ENCODE data around the gene AGTPBP1. TPM values are rescaled to one million over a fixed set of nuclear protein-coding genes. Genes with fewer than 3 reads are reported as not detected.
A peak's percentile ranks its signal among the peaks of the same experiment; 100 is the strongest.

The AGTPBP1 gene
- total and polyA plus RNA-seq, 4 experiments from 2014 or later, result 27.5 to 56.7 (median 42.9) TPM

DNA sequence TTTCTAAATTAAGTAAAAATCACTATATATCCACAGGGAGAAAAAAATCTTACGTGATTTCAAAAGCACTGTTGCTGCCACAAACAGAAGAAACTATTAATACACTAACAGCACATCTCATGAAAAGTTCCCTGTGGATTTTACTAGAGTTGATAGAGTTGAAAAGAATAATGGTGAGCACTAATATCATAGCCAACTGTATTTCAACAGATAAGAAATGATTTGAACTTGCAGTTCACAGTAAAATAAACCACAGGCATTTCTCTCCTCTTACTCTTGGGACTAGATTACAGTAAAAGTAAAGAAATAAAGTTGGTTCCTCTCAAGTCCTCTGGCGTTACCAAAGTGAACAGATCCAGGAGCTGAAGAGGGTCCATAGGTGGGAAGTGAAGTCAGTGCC is 27.9 kb downstream of the AGTPBP1 start:
- H3K9me3 Mint-ChIP-seq, result peaks cover 0 to 17% (median 8%) of the 10 kb centered on the region in 8 donors
- H3K4me1 ChIP-seq (ENCODE audit: insufficient read depth, low read length), result peaks cover 15% of the 10 kb centered on the region
- H3K27ac ChIP-seq (ENCODE audit: low read depth, low read length), result no peak overlapping the region
- H3K4me1 Mint-ChIP-seq, result peaks cover 24 to 46% (median 37%) of the 10 kb centered on the region in 4 donors
- no peak for DNase-seq
- intact Hi-C loops (cut with micrococcal nuclease), result no loop called here
- no peaks in the 10 kb centered on the region for H3K27me3 ChIP-seq (ENCODE audit: insufficient read depth, low read length)
- CTCF ChIA-PET (ENCODE audit: partially characterized antibody), result interaction anchor here (0.8 to 2.1 kb wide), 2 partner anchors 11 to 16 kb away, joined by 4 to 5 read pairs; no protein-coding TSS in a partner anchor
- peaks cover 19 to 24% of the 10 kb centered on the region in 2 donors for H3K36me3 Mint-ChIP-seq
- no peaks in the 10 kb centered on the region for H3K36me3 ChIP-seq (ENCODE audit: insufficient read depth, low read length)
- no peaks in the 10 kb centered on the region for H3K9me3 ChIP-seq (ENCODE audit: control insufficient read depth in 1 of 2, low read length in 2 of 2)
- no peak overlapping the region for H3K4me3 ChIP-seq (ENCODE audit: low read length in 2 of 2)
- H3K4me3 Mint-ChIP-seq, result no peak overlapping the region
- peak overlapping the region in 5 of 7 donors; percentile 4 to 50 (median 41) for H3K27ac Mint-ChIP-seq
- POLR2A ChIA-PET (ENCODE audit: partially characterized antibody), result no interaction called here
- no peaks in the 10 kb centered on the region for H3K27me3 Mint-ChIP-seq

DNA sequence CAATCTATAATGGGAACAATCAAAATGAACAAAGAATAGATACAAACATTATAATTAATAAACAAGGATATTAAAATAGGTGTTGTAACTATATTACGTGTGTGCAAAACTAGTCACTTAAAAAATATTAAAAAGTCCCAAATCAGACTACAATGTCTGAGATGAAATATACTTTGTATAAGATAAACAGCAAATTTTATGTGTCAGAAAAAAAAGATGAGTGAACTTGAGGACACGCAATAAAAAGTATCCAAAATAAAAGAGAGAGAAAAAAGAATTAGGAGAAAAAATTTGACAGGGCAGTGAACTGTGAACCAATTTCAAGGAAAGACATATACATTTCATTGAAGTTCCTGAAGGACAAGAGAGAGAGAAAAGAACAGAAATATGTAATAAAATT is 37.0 kb downstream of the AGTPBP1 start:
- DNase-seq, result no peak
- no peaks in the 10 kb centered on the region for H3K27me3 ChIP-seq (ENCODE audit: insufficient read depth, low read length)
- no peaks in the 10 kb centered on the region for H3K9me3 ChIP-seq (ENCODE audit: control insufficient read depth in 1 of 2, low read length in 2 of 2)
- POLR2A ChIA-PET (ENCODE audit: partially characterized antibody), result no interaction called here
- H3K27me3 Mint-ChIP-seq, result no peaks in the 10 kb centered on the region
- peak overlapping the region in 1 of 8 donors; percentile 11 for H3K4me3 Mint-ChIP-seq
- H3K36me3 ChIP-seq (ENCODE audit: insufficient read depth, low read length), result no peaks in the 10 kb centered on the region
- CTCF ChIA-PET (ENCODE audit: partially characterized antibody), result interaction anchor here (1.9 kb wide), 1 partner anchor 9 kb away, joined by 4 read pairs; no protein-coding TSS in a partner anchor
- peaks cover 17 to 44% (median 30%) of the 10 kb centered on the region in 4 donors for H3K4me1 Mint-ChIP-seq
- H3K27ac Mint-ChIP-seq, result peak overlapping the region in 1 of 7 donors; percentile 29
- no peaks in the 10 kb centered on the region for H3K4me1 ChIP-seq (ENCODE audit: insufficient read depth, low read length)
- peaks cover 36 to 42% of the 10 kb centered on the region in 2 donors for H3K36me3 Mint-ChIP-seq
- H3K9me3 Mint-ChIP-seq, result peaks cover 0 to 11% (median 8%) of the 10 kb centered on the region in 8 donors
- H3K27ac ChIP-seq (ENCODE audit: low read depth, low read length), result no peak overlapping the region
- intact Hi-C loops (cut with micrococcal nuclease), result no loop called here
- H3K4me3 ChIP-seq (ENCODE audit: low read length in 2 of 2), result no peak overlapping the region

DNA sequence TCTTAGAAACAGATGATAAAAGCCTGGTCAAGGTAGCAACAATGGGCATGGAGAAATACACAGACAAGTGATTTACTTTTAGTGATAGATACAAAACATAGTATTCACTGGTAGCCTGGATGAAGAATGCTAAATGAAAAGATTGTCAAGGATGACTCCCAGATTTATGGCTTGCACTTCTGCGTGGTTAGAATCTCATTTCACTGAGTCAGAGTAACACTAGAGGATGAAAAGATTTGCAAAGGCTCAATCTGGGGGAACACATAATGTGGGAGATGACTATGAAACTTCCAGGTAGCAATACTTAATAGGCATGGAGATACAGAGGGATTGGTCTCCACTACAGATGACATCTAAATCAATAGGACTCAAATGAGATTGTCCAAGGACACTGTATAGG is 38.4 kb downstream of the AGTPBP1 start:
- Mint-ChIP-seq H3K27ac (peak overlapping the region in 4 of 7 donors; percentile 8 to 24 (median 14)), H3K4me3 (peak overlapping the region in 1 of 8 donors; percentile 18), H3K27me3 (no peaks in the 10 kb centered on the region), H3K36me3 (peaks cover 28 to 31% of the 10 kb centered on the region in 2 donors), H3K4me1 (peaks cover 19 to 46% (median 31%) of the 10 kb centered on the region in 4 donors), H3K9me3 (peaks cover 0 to 4% (median 0%) of the 10 kb centered on the region in 8 donors)
- H3K36me3 ChIP-seq (ENCODE audit: insufficient read depth, low read length), result no peaks in the 10 kb centered on the region
- H3K9me3 ChIP-seq (ENCODE audit: control insufficient read depth in 1 of 2, low read length in 2 of 2), result no peaks in the 10 kb centered on the region
- H3K27me3 ChIP-seq (ENCODE audit: insufficient read depth, low read length), result no peaks in the 10 kb centered on the region
- H3K4me3 ChIP-seq (ENCODE audit: low read length in 2 of 2), result no peak overlapping the region
- intact Hi-C loops (cut with micrococcal nuclease), result no loop called here
- no peaks in the 10 kb centered on the region for H3K4me1 ChIP-seq (ENCODE audit: insufficient read depth, low read length)
- no peak for DNase-seq
- POLR2A ChIA-PET (ENCODE audit: partially characterized antibody), result no interaction called here
- CTCF ChIA-PET (ENCODE audit: partially characterized antibody), result interaction anchor here (1.3 kb wide), 1 partner anchor 12 kb away, joined by 5 read pairs; no protein-coding TSS in a partner anchor
- H3K27ac ChIP-seq (ENCODE audit: low read depth, low read length), result no peak overlapping the region

GRCh38 chr9:85702726-85703289 is 38.9 kb downstream of the AGTPBP1 start:
- Mint-ChIP-seq H3K9me3 (peaks cover 0 to 3% (median 0%) of the 10 kb centered on the region in 8 donors), H3K27me3 (no peaks in the 10 kb centered on the region), H3K27ac (peak overlapping the region in 1 of 7 donors; percentile 24), H3K36me3 (peaks cover 26 to 27% of the 10 kb centered on the region in 2 donors), H3K4me3 (no peak overlapping the region), H3K4me1 (peaks cover 22 to 48% (median 30%) of the 10 kb centered on the region in 4 donors)
- no peak overlapping the region for H3K4me3 ChIP-seq (ENCODE audit: low read length in 2 of 2)
- no peaks in the 10 kb centered on the region for H3K36me3 ChIP-seq (ENCODE audit: insufficient read depth, low read length)
- POLR2A ChIA-PET (ENCODE audit: partially characterized antibody), result no interaction called here
- intact Hi-C loops (cut with micrococcal nuclease), result no loop called here
- CTCF ChIA-PET (ENCODE audit: partially characterized antibody), result interaction anchor here (0.9 to 1.3 kb wide), 2 partner anchors 12 to 39 kb away, joined by 4 to 5 read pairs; partner anchors contain the start of gene AGTPBP1
- no peak for DNase-seq
- no peak overlapping the region for H3K27ac ChIP-seq (ENCODE audit: low read depth, low read length)
- no peaks in the 10 kb centered on the region for H3K4me1 ChIP-seq (ENCODE audit: insufficient read depth, low read length)
- no peaks in the 10 kb centered on the region for H3K27me3 ChIP-seq (ENCODE audit: insufficient read depth, low read length)
- H3K9me3 ChIP-seq (ENCODE audit: control insufficient read depth in 1 of 2, low read length in 2 of 2), result no peaks in the 10 kb centered on the region

DNA sequence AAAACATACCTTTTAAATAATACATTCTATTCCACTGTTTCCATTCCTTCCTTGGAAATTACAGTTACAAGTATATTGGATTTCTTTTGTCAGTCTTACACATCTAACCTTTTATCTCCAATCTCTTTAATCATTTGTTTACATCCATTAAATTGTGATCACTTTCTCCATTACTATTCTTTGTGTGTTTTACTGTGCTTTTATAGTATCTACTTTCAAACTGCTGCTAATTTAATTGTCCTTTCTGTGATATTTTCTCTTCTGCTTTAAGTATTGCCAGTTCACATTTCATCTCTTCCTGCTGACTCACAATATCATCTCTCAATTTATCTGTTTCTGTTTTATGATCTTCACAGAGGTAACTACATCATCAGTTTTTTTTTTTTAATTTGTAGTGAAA is 39.6 kb downstream of the AGTPBP1 start:
- CTCF ChIA-PET (ENCODE audit: partially characterized antibody), result interaction anchor here (0.9 to 1.3 kb wide), 2 partner anchors 13 to 40 kb away, joined by 4 to 5 read pairs; partner anchors contain the start of gene AGTPBP1
- H3K27ac Mint-ChIP-seq, result peak overlapping the region in 2 of 7 donors; percentile 8 to 39

GRCh38 chr9:85700330-85700729 is 41.4 kb downstream of the AGTPBP1 start:
- intact Hi-C loops (cut with micrococcal nuclease), result loop anchor here (2.0 kb wide), 1 partner anchor 16 kb away; no protein-coding TSS in a partner anchor
- H3K4me3 Mint-ChIP-seq, result no peak overlapping the region
- no peaks in the 10 kb centered on the region for H3K9me3 Mint-ChIP-seq
- Histone ChIP-seq H3K4me1 (ENCODE audit: insufficient read depth, low read length) (no peaks in the 10 kb centered on the region), H3K9me3 (ENCODE audit: control insufficient read depth in 1 of 2, low read length in 2 of 2) (no peaks in the 10 kb centered on the region), H3K36me3 (ENCODE audit: insufficient read depth, low read length) (no peaks in the 10 kb centered on the region), H3K4me3 (ENCODE audit: low read length in 2 of 2) (no peak overlapping the region), H3K27ac (ENCODE audit: low read depth, low read length) (no peak overlapping the region), H3K27me3 (ENCODE audit: insufficient read depth, low read length) (no peaks in the 10 kb centered on the region)
- H3K36me3 Mint-ChIP-seq, result peaks cover 16 to 20% of the 10 kb centered on the region in 2 donors
- DNase-seq, result no peak
- ChIA-PET CTCF (ENCODE audit: partially characterized antibody) (interaction anchor here (1.1 to 4.1 kb wide), 5 partner anchors 10 to 87 kb away, joined by 4 to 32 read pairs (median 4); no protein-coding TSS in a partner anchor), POLR2A (ENCODE audit: partially characterized antibody) (interaction anchor here (1.6 kb wide), 1 partner anchor 40 kb away, joined by 6 read pairs; no protein-coding TSS in a partner anchor)
- H3K27me3 Mint-ChIP-seq, result no peaks in the 10 kb centered on the region
- H3K4me1 Mint-ChIP-seq, result peaks cover 22 to 41% (median 28%) of the 10 kb centered on the region in 4 donors
- peak overlapping the region in 3 of 7 donors; percentile 2 to 25 (median 3) for H3K27ac Mint-ChIP-seq

More for the DNA sequence above, 39.6 kb downstream of the AGTPBP1 start:
- peaks cover 21 to 22% of the 10 kb centered on the region in 2 donors for H3K36me3 Mint-ChIP-seq
- H3K27me3 ChIP-seq (ENCODE audit: insufficient read depth, low read length), result no peaks in the 10 kb centered on the region
- POLR2A ChIA-PET (ENCODE audit: partially characterized antibody), result no interaction called here
- intact Hi-C loops (cut with micrococcal nuclease), result no loop called here
- no peaks in the 10 kb centered on the region for H3K9me3 ChIP-seq (ENCODE audit: control insufficient read depth in 1 of 2, low read length in 2 of 2)
- no peak for DNase-seq
- peaks cover 0 to 3% (median 0%) of the 10 kb centered on the region in 8 donors for H3K9me3 Mint-ChIP-seq
- no peaks in the 10 kb centered on the region for H3K27me3 Mint-ChIP-seq
- H3K27ac ChIP-seq (ENCODE audit: low read depth, low read length), result no peak overlapping the region
- H3K36me3 ChIP-seq (ENCODE audit: insufficient read depth, low read length), result no peaks in the 10 kb centered on the region
- H3K4me3 Mint-ChIP-seq, result no peak overlapping the region
- peaks cover 22 to 44% (median 30%) of the 10 kb centered on the region in 4 donors for H3K4me1 Mint-ChIP-seq
- H3K4me1 ChIP-seq (ENCODE audit: insufficient read depth, low read length), result no peaks in the 10 kb centered on the region
- H3K4me3 ChIP-seq (ENCODE audit: low read length in 2 of 2), result no peak overlapping the region

DNA sequence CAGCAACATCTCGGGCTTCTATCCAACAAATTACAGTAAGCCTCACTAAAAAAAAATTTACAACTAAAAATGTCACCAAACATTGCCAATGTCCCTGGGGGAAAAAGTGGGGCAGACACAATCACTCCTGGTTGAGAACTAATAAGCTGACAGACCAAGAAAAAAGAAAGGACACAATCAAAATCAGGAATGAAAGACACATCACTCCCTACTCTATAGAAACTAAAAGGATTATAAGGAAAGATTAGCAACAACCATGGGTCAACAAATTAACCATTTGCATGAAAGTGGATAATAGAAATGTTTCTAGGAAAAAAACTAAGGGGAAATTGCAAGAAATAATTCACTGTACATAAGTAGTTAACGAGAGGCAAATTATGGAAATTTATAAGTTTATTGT is 53.4 kb downstream of the AGTPBP1 start:
- Mint-ChIP-seq H3K4me3 (no peak overlapping the region), H3K4me1 (peaks cover 6 to 33% (median 15%) of the 10 kb centered on the region in 4 donors), H3K27ac (no peak overlapping the region), H3K36me3 (peaks cover 44 to 51% of the 10 kb centered on the region in 2 donors), H3K27me3 (no peaks in the 10 kb centered on the region), H3K9me3 (peaks cover 0 to 4% (median 0%) of the 10 kb centered on the region in 8 donors)
- Histone ChIP-seq H3K36me3 (ENCODE audit: insufficient read depth, low read length) (peaks cover 6% of the 10 kb centered on the region), H3K4me1 (ENCODE audit: insufficient read depth, low read length) (no peaks in the 10 kb centered on the region), H3K27ac (ENCODE audit: low read depth, low read length) (no peak overlapping the region), H3K27me3 (ENCODE audit: insufficient read depth, low read length) (no peaks in the 10 kb centered on the region), H3K4me3 (ENCODE audit: low read length in 2 of 2) (no peak overlapping the region), H3K9me3 (ENCODE audit: control insufficient read depth in 1 of 2, low read length in 2 of 2) (no peaks in the 10 kb centered on the region)
- intact Hi-C loops (cut with micrococcal nuclease), result no loop called here
- ChIA-PET POLR2A (ENCODE audit: partially characterized antibody) (no interaction called here), CTCF (ENCODE audit: partially characterized antibody) (interaction anchor here (0.7 to 1.0 kb wide), 2 partner anchors 21 to 171 kb away, joined by 3 read pairs; no protein-coding TSS in a partner anchor)
- no peak for DNase-seq

All from CD4-positive, alpha-beta memory T cell (primary cell).